DND-41 (cell line): ENCODE results near the gene LRRC25.

Experiments used
- ATAC-seq: fragments of 200-7000 bp; cut with Tn5 transposase; 3 replicates; pipeline ENCODE4 v1.9.1; 2021; ENCODE audit warnings: low read depth; ENCODE audit not compliant: insufficient read depth
- DNase-seq: peaks from one replicate; pipeline ENCODE4 v3.0.0-alpha.2; 2020
- H2AFZ ChIP-seq: 2 replicates; pipeline ENCODE4 v1.6.0; 2012; ENCODE audit warnings: low read depth, low read length
- H3K27ac ChIP-seq: 2 replicates; pipeline ENCODE4 v1.5.1; 2012; ENCODE audit warnings: low read length, inconsistent platforms
- H3K27me3 ChIP-seq: fragments of 200-600 bp; sonication (generic); 2 replicates; pipeline ENCODE4 v1.6.0; 2012; ENCODE audit warnings: low read length, mild to moderate bottlenecking, inconsistent platforms; ENCODE audit not compliant: insufficient read depth, poor library complexity
- H3K36me3 ChIP-seq: 2 replicates; pipeline ENCODE4 v1.5.1; 2012; ENCODE audit warnings: low read length, inconsistent platforms; ENCODE audit not compliant: insufficient read depth
- H3K4me1 ChIP-seq: 2 replicates; pipeline ENCODE4 v1.5.1; 2012; ENCODE audit warnings: mild to moderate bottlenecking, low read length; ENCODE audit not compliant: insufficient read depth
- H3K4me2 ChIP-seq: 2 replicates; pipeline ENCODE4 v1.6.0; 2012; ENCODE audit warnings: mild to moderate bottlenecking, moderate library complexity, low read length, inconsistent platforms; ENCODE audit not compliant: insufficient read depth
- H3K4me3 ChIP-seq, 2 experiments: fragments of 200-600 bp in 1 of 2; shearing (Covaris generic) in 1 of 2; 2 replicates each; pipeline ENCODE4 v1.5.1; 2012 to 2016; ENCODE audit warnings: inconsistent platforms in 2 of 2, low read length in 2 of 2, mild to moderate bottlenecking in 2 of 2, low read depth in 1 of 2, moderate library complexity in 1 of 2
- H3K79me2 ChIP-seq: 2 replicates; pipeline ENCODE4 v1.6.0; 2012; ENCODE audit warnings: low read length, inconsistent platforms; ENCODE audit not compliant: insufficient read depth
- H3K9ac ChIP-seq: 2 replicates; pipeline ENCODE4 v1.6.0; 2012; ENCODE audit warnings: low read depth, mild to moderate bottlenecking, inconsistent platforms, low read length, moderate library complexity
- H3K9me3 ChIP-seq: 2 replicates; pipeline ENCODE4 v1.5.1; 2012; ENCODE audit warnings: low read length, moderate library complexity, mild to moderate bottlenecking, inconsistent platforms; ENCODE audit not compliant: insufficient read depth, severe bottlenecking
- H4K20me1 ChIP-seq: 2 replicates; pipeline ENCODE4 v1.6.0; 2012; ENCODE audit warnings: low read length; ENCODE audit not compliant: insufficient read depth
- CTCF ChIP-seq: IDR thresholded peaks from 2 replicates; pipeline ENCODE4 v1.5.1; 2012; ENCODE audit warnings: borderline replicate concordance, low read length, moderate library complexity, mild to moderate bottlenecking; ENCODE audit not compliant: poor library complexity, severe bottlenecking; ENCODE audit errors: extremely low read depth
- EZH2 ChIP-seq: IDR thresholded peaks from 3 replicates; pipeline ENCODE4 v1.6.1; 2012; ENCODE audit warnings: borderline replicate concordance, low read depth, mild to moderate bottlenecking, moderate library complexity, low read length, inconsistent platforms; ENCODE audit not compliant: severe bottlenecking

The LRRC25 gene

GRCh38 chr19:18401580-18402112, 4.2 kb upstream of the LRRC25 start:
- Histone ChIP-seq H3K36me3 (no peaks in the 10 kb centered on the region), H3K9me3 (no peaks in the 10 kb centered on the region), H3K9ac (no peak overlapping the region), H3K27me3 (no peaks in the 10 kb centered on the region), H3K27ac (no peak overlapping the region), H3K4me2 (no peak overlapping the region), H3K4me3 (no peak overlapping the region), H2AFZ (no peak overlapping the region), H4K20me1 (no peaks in the 10 kb centered on the region), H3K4me1 (no peaks in the 10 kb centered on the region), H3K79me2 (no peaks in the 10 kb centered on the region)
- TF ChIP-seq EZH2 (no peak), CTCF (peak; percentile 39)
- DNase-seq = peak; percentile 45
- ATAC-seq = peak; percentile 60

GRCh38 chr19:18399008-18399407, 1.6 kb upstream of the LRRC25 start:
- no peak overlapping the region for H3K27ac ChIP-seq
- no peaks in the 10 kb centered on the region for H3K9me3 ChIP-seq
- no peaks in the 10 kb centered on the region for H3K36me3 ChIP-seq
- H3K9ac ChIP-seq = no peak overlapping the region
- TF ChIP-seq EZH2 = no peak
- TF ChIP-seq CTCF = no peak
- no peak overlapping the region for H3K4me3 ChIP-seq
- no peak overlapping the region for H2AFZ ChIP-seq
- H3K4me1 ChIP-seq = no peaks in the 10 kb centered on the region
- ATAC-seq = no peak
- H3K27me3 ChIP-seq = no peaks in the 10 kb centered on the region
- H3K4me2 ChIP-seq = no peak overlapping the region
- DNase-seq = no peak
- H4K20me1 ChIP-seq = no peaks in the 10 kb centered on the region
- no peaks in the 10 kb centered on the region for H3K79me2 ChIP-seq

GRCh38 chr19:18396471-18397241, 766 bp downstream of the LRRC25 start:
- no peaks in the 10 kb centered on the region for H4K20me1 ChIP-seq
- no peaks in the 10 kb centered on the region for H3K27me3 ChIP-seq
- H3K4me3 ChIP-seq = no peak overlapping the region
- no peaks in the 10 kb centered on the region for H3K9me3 ChIP-seq
- no peaks in the 10 kb centered on the region for H3K79me2 ChIP-seq
- ATAC-seq = no peak
- no peak overlapping the region for H3K27ac ChIP-seq
- H2AFZ ChIP-seq = no peak overlapping the region
- H3K36me3 ChIP-seq = no peaks in the 10 kb centered on the region
- no peaks in the 10 kb centered on the region for H3K4me1 ChIP-seq
- no peak overlapping the region for H3K9ac ChIP-seq
- no peak overlapping the region for H3K4me2 ChIP-seq
- DNase-seq = no peak
- TF ChIP-seq EZH2 = no peak
- TF ChIP-seq CTCF = no peak

- no peaks in the 10 kb centered on the region for H4K20me1 ChIP-seq
- ATAC-seq = no peak
- H3K9me3 ChIP-seq = no peaks in the 10 kb centered on the region
- TF ChIP-seq EZH2 (no peak), CTCF (no peak)
- no peak overlapping the region for H3K4me2 ChIP-seq
- H3K4me3 ChIP-seq = no peak overlapping the region
- no peak overlapping the region for H2AFZ ChIP-seq
- H3K4me1 ChIP-seq = peaks cover 5% of the 10 kb centered on the region
- H3K9ac ChIP-seq = no peak overlapping the region
- H3K27me3 ChIP-seq = peaks cover 2% of the 10 kb centered on the region
- H3K27ac ChIP-seq = no peak overlapping the region
- H3K79me2 ChIP-seq = no peaks in the 10 kb centered on the region
- no peak for DNase-seq
- H3K36me3 ChIP-seq = no peaks in the 10 kb centered on the region
Observed at GRCh38 chr19:18393836-18394235, 3.6 kb downstream of the LRRC25 start.
